Measurements from ENCODE around the gene RASSF3.
"Not testable (repeated sequence)": the region's sequence is repeated elsewhere in the genome, so short reads cannot be mapped to it uniquely, and the experiment has no call there.

The RASSF3 gene

DNA sequence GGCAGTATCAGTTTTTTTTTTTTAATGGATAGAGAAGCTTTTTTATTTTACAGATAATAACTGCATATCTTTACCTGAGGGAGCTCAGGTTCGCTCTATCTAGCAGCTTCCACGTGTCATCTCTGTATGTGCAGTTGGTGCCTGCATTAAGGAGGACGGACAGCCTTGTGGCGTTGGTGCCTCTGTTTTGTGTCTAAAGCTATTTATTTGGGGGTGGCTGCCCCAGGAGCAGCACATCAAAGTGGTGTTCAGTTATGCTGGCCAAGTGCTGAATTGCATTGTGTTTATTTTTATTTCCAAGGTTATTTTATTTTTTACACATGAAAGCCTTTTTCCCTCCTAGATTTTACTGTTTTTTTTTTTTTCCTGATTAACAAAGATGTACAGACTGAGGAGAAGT, 59.7 kb downstream of the RASSF3 start:
- DNase-seq (ENCODE audit: low read depth) = no peak

DNA sequence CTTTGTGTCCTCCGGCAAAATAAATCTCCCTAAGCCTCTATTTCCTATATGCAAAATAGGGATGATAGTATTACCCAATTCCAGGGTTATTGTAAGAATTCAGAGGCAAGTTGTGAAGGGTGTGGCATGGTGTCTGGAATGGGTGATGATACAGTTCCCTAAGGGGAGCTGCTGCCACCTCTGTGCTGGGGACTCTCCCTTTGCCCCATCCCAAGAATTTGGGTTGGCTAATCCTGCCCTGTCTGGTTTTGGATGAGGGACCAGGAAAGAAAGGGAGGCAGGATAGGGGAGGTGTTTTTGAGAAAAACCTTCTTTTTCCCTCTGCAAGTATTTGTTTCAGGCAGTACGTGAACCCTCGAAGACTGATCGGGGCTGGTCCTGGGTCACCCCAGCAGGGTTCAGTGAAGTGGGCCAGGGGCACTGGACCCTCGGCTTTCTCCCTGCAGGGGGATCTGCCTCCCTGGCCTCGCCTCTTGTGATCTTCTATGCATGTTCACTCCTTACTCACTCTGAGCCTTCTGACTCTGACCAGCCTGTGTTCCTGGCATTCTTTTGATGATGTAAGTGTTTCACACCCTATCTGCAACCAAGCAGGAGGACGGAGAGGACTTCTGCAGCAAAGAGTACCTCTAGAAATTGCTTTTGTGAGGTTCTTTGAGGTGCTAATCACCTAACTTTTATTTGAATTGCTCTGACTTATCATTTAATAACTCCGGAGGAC, 60.8 kb downstream of the RASSF3 start:
- DNase-seq (ENCODE audit: low read depth) = no peak

DNA sequence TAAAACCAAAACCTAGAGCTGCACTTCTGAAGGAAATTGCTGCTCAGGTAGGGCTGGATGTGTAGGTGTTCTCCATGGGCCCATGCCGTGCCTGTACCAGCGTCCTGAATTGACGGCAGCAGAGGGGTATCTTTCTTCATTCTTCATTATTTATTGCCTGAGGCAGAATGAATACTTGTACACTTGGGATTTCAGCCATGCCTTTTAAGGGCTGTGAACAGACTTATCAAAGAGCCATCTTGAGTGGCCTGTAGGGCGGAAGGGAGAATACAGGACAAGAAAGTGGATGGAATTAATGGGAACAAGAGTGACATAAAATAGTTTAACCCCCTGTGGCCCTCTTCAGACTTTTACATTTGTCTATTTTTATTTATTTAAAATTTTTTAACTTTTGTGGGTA, 61.4 kb downstream of the RASSF3 start:
- DNase-seq (ENCODE audit: low read depth) = no peak

DNA sequence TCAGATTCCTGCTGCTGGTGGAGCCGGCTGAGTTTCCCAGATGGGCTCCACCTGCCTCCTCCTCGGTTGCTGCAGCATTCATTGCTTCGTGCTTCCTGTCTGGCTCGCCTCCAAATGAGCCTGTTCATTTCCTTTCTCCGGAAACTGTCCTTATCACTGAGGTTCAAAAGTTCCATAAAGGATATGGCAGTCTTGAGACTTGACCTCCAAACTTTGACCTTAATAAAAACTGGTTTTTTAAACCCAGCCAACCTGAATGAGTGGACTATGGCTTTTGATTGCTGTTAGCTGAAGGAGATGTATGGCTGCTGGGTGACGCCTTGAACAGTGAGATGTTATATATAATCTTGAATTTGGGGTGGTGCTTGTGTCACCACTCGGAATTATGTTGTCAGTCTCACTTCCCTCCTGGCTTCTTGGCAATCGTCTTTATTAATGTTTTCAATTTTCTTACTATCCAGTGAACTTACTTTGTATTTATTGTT, 62.7 kb downstream of the RASSF3 start:
- no peak for DNase-seq (ENCODE audit: low read depth)

DNA sequence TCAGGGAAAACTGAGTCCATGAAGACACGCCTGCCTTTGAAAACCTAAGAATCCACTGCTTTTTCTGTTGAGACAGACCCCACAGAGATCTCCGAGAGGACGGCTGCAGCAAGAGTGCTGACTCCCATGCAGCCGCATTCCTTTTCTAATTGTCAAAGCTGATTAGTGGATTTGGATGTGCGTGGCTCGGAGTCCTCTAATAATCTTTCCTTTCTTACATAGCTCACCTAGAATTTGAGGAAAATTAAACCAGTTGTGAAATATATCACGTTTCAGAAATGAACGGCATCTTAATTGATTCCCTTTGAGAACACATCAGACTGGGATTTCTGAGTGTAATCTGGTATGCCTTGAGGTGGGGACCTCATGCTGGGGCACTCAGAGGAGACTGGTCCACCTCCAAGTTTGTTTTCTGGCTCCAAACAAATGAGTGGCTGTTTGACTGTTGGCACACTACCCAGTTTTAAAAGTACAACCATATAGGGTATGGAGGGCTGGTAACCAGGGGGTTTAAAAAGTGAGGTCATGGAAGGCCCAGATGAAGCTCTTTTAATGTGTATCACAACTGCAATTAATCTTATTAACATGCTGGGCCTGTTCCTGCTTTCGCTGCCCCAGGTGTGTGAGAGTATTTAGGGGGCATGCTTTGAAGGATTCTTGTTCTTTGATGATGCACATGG, 63.3 kb downstream of the RASSF3 start:
- no peak for DNase-seq (ENCODE audit: low read depth)

DNA sequence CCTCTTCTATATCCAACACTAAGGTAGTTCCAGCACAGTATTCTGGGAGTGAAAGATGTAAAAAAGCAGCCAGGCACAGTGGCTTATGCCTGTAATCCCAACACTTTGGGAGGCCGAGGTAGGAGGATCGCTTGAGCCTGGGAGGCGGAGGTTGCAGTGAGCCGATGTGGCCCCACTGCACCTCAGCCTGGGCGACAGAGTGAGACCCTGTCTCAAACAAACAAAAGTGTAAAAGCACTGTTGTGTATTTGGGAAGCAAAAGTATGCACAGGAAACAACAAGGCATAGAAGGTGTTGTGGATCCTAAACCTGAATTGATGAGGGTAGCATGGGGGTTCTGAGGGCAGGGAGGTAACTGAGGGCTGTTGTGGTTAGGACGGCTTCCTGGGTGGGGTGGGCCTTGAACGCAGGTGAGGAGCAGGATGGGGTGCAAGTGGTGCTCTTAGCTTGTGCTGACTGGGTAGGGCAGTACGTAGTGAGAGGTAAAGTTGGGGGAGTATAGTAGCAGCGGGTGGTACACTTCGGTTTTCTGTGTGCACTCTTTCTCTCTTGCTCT, 64.2 kb downstream of the RASSF3 start:
- DNase-seq (ENCODE audit: low read depth) = no peak

DNA sequence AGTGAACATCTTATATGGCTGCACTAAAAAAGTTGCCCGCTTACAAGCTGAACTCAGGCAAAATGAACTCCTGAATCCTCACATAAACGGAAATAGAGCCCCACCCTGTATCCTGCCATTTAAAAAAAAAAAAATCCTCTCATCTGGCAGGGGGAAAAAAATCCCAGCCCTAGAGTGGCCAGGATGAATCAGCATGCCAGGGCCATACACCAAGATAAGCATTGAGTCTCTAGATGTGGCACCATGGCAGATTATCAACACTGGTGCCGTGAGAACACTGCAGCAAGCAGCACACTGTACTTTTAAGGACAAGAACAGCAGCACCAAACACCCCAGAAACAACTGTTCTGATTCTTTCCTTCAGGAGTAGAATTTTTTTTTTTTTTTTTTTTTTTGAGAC, 65.5 kb downstream of the RASSF3 start:
- DNase-seq (ENCODE audit: low read depth) = no peak

DNA sequence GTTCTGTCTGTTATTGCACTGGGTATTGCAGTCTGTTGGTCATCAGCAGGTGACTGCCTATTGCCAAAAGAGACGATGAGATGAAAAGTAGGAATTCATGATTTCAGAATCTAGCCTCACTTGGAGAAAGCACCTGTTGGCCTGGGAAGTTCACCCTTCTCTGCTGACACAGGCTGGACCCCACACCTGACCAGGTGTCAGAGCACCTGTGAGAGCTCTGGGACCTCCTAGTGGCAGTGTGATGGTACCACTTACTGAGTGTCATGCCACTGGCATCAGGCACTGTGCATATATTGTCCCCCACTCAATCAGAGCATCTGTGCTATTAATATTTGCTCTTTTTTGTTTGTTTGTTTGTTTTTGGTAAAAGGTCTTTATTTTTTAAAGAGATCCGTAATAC, 68.0 kb downstream of the RASSF3 start:
- no peak for DNase-seq (ENCODE audit: low read depth)

DNA sequence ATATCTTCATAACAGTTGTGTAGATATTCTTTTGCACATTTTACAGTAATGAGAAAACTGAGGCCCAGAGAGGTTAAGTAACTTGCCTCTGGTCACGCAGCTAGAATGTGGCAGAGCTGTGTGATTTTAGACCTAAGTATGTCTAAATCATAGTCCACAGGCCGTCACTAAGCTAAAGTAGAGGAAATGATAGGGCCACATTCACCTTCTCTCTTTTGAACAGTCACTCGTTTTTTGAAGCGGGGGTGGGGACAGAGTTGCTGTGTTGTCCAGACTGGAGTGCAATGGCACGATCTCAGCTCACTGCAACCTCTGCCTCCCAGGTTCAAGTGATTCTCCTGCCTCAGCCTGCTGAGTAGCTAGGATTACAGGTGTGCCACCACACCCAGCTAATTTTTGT, 68.5 kb downstream of the RASSF3 start:
- DNase-seq (ENCODE audit: low read depth) = no peak

DNA sequence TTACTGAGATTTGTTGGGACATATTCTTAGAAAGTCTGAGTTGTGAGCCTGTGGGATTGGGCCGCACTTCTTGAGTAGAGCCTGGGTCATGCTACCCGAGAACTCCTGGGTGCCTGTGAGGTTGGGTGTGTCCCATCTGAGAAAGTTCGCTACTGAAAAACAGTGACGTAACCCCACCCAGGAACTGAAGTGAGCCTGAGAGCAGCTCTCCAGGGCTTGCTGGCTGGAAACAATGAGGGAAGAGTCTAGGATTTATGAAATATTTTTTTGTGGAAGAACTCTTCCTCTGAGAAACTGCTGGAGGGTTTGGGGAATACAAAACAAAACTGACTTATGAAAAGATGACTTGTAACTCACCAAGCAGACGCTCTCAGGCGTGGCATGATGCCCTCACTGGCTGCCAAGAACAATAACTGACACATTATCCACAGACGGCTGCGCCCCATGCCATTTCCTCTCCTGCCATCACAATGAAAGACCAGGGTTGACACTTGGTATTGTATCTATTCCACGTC, 69.2 kb downstream of the RASSF3 start:
- DNase-seq (ENCODE audit: low read depth) = peak; percentile 35

DNA sequence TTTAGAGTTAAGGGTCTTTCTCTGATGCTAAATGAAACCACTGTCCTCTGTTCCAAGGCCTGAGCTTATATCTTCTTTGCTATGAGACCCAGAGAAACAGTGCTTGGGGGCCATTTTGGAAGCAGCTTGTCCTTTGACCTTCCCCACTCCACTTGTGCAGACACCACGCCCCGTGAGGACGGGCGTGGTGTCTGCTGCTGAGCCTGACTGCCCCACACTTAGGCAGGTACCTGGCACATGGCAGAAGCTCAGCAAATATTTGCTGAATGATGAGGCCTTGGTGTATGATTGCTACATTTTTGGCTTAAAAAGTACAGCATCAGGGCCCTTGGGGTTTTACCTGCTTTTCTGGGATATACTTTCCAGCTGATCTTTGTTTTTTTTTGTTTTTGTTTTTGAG, 69.9 kb downstream of the RASSF3 start:
- DNase-seq (ENCODE audit: low read depth) = no peak

DNA sequence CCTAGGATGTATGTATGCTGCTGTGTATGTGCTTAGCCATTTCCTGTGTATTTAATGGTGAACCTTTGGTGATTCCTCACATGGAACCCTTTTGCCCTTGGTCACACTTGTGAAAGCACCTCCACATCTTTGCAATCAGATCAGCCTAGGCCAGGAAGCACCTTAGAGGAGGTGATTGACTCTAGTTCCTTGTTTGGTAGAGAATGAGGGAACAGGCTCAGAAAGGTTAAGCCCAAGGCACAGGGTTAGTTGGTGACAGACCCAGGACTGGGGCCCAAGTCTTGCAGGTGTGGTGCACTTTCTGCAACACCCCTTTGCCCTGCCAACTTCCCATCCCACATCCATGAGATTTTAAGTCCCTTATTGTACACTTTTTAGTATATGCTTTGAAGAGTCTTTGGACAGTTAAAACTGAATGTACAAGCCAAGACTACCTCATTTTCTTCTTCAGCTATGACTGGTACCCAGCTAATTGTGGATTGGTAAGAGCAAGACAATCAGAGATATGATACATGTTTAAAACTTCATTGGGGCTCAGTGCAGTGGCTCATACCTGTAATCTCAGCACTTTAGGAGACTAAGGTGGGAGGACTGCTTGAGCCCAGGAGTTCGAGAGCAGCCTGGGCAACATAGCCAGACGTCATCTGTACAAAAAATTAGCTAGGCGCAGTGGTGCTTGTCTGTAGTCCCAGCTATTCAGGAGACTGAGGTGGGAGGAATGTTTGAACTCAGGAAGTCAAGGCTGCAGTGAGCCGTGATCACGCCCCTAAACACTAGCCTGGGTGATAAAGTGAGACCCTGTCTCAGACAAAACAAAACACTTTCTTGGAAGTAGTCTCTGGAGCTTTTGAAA, 71.1 kb downstream of the RASSF3 start:
- DNase-seq (ENCODE audit: low read depth) = no peak

DNA sequence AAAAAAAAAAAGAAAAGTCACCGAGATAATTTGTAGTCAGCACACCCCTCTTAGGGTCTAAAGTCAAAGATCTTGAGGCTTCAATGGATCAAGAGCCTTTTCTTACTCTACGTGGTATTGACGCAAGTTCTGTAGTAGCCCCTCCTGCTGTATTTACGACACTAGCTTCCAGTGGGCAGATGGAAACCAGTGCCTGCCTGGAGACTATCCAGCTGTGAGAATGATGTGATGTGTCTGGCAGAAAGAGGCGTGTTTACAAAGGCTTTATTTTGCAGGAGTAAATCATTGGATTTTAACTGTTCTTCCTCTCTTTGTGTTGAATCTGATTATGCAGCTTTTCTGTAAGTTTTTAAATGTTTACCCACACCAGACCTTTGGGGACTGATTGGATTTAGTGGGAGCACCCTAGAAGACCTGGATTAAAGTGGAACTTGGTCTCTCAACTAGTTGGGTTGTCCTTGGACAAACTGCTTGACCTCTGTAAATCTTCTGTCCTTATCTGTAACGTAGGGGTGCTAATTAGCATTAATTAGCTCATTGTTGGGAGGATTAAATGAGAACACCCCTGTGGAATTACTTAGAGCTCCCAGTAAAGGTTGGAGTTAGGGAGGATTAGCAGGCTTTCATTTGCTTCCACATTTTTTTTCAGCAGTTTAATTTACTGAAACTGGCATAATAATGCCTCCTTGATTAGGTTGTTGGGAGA, 72.4 kb downstream of the RASSF3 start:
- DNase-seq (ENCODE audit: low read depth) = peak; percentile 65

DNA sequence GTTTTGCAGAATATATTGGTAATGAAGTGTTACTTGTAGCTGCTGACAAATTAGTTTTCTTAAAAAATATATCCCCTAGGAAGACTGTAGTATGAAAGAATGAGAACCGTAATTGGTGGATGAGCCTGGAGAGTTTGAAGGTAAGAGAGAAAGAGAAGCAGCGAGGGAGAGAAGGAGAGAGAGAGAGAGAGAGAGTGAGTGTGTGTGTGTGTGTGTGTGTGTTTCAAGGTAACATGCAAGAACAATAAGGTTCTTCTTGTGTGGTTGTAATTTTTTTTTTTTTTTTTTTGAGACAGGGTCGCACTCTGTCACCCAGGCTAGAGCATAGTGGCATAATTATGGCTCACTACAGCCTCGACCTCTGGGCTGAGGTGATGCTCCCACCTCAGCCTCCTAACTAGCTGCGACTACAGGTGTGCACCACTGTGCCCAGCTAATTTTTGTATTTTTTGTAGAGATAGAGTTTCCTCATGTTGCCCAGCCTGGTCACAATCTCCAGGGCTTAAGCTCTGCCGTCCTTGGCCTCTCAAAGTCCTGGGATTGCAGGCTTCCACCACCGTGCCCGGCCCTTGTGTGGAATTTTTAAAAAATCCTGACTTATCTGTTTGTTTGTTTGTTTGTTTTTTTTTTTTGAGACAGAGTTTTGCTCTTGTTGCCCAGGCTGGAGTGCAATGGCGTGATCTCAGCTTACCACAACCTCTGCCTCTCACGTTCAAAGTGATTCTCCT, 73.7 kb downstream of the RASSF3 start:
- DNase-seq (ENCODE audit: low read depth) = no peak

DNA sequence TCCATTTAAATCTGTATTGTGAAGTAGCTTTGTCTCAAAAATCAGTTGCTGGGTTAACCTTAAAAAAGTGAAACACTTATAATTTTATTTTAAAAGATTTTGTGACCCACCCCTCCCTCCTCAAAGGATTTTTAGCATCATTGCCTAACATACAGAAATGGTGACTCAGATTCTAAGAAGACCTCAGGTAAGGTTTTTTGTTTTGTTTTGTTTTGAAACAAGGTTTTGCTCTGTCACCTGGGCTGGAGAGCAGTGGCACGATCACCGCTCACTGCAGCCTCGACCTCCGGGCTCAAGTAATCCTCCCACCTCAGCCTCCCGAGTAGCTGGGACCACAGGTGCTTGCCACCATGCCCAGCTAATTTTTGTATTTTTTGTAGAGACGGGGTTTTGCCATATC, 74.8 kb downstream of the RASSF3 start:
- DNase-seq (ENCODE audit: low read depth) = no peak

DNA sequence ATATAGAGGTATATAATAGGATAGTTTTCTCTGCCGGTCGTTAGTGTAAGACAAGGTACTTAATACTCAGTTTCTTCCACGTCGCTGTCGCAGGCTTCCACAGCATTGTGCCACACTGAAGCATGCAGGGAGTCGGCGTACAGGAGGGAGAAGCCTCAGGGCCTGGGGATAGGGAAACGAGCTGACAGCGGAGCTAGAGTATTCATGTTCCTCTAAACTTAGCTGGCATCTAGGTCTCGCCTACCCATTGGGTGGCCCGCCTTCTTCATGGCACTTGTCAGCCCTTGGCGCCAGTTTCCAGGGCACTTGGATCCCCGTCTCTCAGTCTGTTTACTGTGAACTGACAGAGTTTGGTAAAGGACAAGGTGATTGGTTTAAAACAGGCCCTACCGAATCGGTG, 75.3 kb downstream of the RASSF3 start:
- no peak for DNase-seq (ENCODE audit: low read depth)

DNA sequence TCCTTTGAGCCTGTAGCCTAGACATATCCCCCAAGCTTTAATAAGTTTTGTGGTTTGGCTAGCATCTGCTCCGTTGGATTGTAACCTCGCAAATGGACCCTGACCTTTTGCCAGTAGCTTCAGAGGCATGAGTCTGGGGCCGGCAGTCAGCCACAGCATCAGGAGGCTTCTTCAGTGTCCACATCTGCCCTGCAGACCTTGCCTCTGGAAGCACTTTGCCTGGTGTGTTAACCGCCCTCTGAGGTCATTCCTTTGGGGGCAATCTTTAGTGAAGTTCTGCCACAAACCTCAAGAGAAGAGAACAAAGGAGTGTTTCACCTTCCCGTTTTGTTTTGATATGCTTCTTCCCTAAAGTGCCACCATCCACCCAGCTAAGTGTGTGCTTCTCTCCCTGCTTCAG, 77.5 kb downstream of the RASSF3 start:
- DNase-seq (ENCODE audit: low read depth) = peak; percentile 40

DNA sequence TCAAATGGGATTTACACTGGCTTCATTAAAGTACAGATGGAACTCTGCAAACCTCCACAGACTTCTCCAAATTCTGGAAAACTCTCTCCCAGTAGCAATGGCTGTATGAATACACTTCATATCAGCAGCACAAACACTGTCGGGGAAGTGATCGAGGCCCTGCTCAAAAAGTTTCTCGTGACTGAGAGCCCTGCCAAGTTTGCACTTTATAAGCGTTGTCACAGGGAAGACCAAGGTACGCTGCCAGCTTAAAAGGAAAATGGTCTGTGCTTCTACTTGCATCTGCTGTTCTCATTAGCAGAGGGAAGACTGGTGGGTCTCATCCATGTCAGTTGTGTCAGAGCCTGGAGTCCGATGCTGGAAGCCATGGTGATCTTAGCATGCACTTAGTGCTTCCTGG, 77.9 kb downstream of the RASSF3 start:
- no peak for DNase-seq (ENCODE audit: low read depth)

DNA sequence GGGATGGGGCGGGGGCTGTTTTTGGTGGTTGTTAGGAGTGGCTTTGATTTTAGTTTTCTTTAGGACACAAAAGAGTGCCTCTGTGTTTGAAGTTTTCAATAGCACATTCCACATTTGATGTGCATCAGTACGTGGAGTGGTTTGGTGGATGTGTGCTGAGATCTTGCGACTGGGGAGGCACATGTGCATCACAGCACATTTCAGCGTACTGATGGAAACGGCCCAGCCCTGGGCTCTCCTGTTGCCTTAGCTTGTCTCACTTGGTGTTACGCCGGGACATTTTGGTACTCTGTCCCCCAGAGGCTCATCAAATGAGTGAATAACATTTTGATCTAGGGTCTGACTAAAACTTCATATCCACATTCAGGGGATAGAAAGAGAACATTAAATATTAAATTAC, 78.4 kb downstream of the RASSF3 start:
- DNase-seq (ENCODE audit: low read depth) = no peak

DNA sequence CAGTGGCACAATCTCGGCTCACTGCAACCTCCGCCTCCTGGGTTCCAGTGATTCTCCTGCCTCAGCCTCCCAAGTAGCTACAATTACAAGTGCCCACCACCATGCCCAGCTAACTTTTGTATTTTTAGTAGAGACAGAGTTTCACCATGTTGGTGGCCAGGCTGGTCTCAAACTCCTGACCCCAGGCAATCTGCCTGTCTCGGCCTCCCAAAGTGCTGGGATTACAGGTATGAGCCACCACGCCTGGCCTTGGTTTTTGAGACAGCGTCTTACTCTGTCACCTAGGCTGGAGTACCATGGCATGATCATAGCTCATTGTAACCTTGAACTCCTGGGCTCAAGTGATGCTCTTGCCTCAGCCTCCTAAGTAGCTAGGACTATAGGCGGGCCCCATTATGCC, 79.9 kb downstream of the RASSF3 start:
- not testable (repeated sequence) for DNase-seq (ENCODE audit: low read depth)

DNA sequence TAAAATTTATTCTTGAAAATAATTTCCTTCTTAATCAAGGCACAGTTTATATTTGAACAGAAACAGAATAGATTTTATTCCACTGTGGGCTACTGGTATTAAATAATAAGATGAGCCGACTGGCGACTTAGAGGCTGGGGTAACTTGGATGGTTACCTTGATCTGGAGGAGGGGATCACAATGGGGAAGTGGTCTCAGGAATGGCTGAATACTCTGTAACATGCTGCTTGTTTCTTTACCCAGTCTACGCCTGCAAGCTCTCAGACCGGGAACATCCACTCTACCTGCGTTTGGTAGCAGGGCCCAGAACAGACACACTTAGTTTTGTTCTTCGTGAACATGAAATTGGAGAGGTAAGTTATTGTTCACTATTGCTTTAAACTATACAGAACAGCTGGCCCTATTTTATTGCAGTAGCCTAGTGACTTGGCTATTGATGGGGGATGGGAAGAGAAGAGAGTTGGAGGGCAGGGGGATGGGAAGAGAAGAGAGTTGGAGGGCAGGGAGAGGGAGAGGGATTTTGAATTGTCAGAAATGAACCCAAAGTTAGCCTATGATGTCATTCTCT, 81.0 kb downstream of the RASSF3 start:
- DNase-seq (ENCODE audit: low read depth) = no peak

Measured in GM04504 (cell line).